Measurements from ENCODE around the gene CDH24. TPM values are rescaled to one million over a fixed set of nuclear protein-coding genes. Genes with fewer than 3 reads are reported as not detected.

CDH24 gene
- total RNA-seq, 4 donors from 2014 or later = 1.6 to 4.9 (median 1.8) TPM

DNA sequence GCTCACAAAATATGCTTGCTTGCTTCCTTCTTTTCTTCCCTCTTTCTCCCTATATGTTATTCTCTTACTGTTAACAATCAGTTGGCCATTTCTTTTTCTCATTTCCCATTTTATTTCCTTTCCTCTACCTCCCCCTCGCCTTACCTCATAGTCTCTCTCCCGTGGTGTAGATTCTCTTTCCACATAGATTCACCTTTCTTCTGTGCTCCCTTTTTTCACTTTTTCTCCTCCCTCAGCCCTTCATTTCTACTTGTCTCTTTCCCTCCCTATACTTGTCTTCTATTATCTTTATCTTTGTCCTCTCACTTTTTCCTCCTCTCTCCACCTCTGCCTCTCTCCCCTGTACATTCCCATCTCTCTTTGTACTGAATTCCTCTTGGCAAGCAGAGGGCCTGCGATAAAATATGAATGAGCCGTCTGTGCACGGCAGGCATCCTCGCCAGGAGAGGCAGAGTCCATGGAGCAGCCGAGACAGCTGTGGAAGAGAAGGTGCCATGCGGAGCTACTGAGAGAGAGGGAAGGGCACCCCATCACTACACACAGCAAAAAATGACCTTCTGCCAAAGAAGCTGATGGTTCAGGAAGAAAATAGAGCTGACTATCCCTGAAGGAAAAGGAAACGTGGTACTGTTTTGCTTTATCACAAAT lies 59.5 kb downstream of the CDH24 start:
- ATAC-seq (ENCODE audit: low FRiP score) (no peak), DNase-seq (ENCODE audit: low spot score) (no peak)
- TF ChIP-seq CTCF (IDR thresholded peaks at IDR 0.05) = no peak

Other genes starting within 250 kb of the CDH24 start
- 10 to 100 TPM; 52.0 to 72.3 (median 64.0) TPM for gene SLC7A7, start 242.1 kb downstream of the CDH24 start, total RNA-seq
- 10 to 100 TPM; 15.9 to 55.1 (median 37.7) TPM for gene MRPL52, start 227.6 kb downstream of the CDH24 start, total RNA-seq
- gene MMP14, start 220.9 kb downstream of the CDH24 start, total RNA-seq = 100 to 1,000 TPM; 108 to 208 (median 166) TPM
- 100 to 1,000 TPM in 2 of 4 donors, 10 to 100 TPM in 2; 73.5 to 125 (median 96.6) TPM for gene LRP10, start 185.8 kb downstream of the CDH24 start, total RNA-seq
- gene REM2, start 174.3 kb downstream of the CDH24 start, total RNA-seq = 1 to 10 TPM in 2 of 4 donors, under 1 TPM in 2; 0.24 to 3.3 (median 1.0) TPM
- gene RBM23, start 138.4 kb downstream of the CDH24 start, total RNA-seq = 100 to 1,000 TPM in 2 of 4 donors, 10 to 100 TPM in 2; 48.7 to 127 (median 85.9) TPM
- 10 to 100 TPM; 38.8 to 54.9 (median 49.6) TPM for gene PRMT5, start 128.1 kb downstream of the CDH24 start, total RNA-seq
- 10 to 100 TPM; 27.0 to 84.8 (median 32.0) TPM for gene HAUS4, start 100.4 kb downstream of the CDH24 start, total RNA-seq
- 10 to 100 TPM in 2 of 4 donors, 1 to 10 TPM in 2; 4.0 to 13.4 (median 9.9) TPM for gene AJUBA, start 75.0 kb downstream of the CDH24 start, total RNA-seq
- 10 to 100 TPM in 1 of 4 donors, 1 to 10 TPM in 3; 6.0 to 12.2 (median 8.4) TPM for gene C14orf93, start 47.4 kb downstream of the CDH24 start, total RNA-seq
- gene PSMB5, start 22.6 kb downstream of the CDH24 start, total RNA-seq = 100 to 1,000 TPM; 126 to 150 (median 129) TPM
- gene PSMB11, start 15.3 kb downstream of the CDH24 start, total RNA-seq = not detected
- gene ACIN1, start 37.6 kb upstream of the CDH24 start, total RNA-seq = 100 to 1,000 TPM in 3 of 4 donors, 10 to 100 TPM in 1; 85.6 to 143 (median 120) TPM
- 10 to 100 TPM; 39.2 to 46.7 (median 43.6) TPM for gene C14orf119, start 38.0 kb upstream of the CDH24 start, total RNA-seq
- gene CIROP, start 47.5 kb upstream of the CDH24 start, total RNA-seq = under 1 TPM in 1 of 4 donors, not detected in 3; 0.25 TPM
- 1 to 10 TPM in 1 of 4 donors, under 1 TPM in 2, not detected in 1; 0.36 to 2.7 (median 0.37) TPM for gene CEBPE, start 61.7 kb upstream of the CDH24 start, total RNA-seq
- 100 to 1,000 TPM in 1 of 4 donors, 10 to 100 TPM in 3; 40.2 to 106 (median 92.1) TPM for gene SLC7A8, start 126.1 kb upstream of the CDH24 start, total RNA-seq
- gene RNF212B, start 180.4 kb upstream of the CDH24 start, total RNA-seq = not detected
- gene HOMEZ, start 228.6 kb upstream of the CDH24 start, total RNA-seq = 10 to 100 TPM in 2 of 4 donors, 1 to 10 TPM in 2; 3.5 to 13.6 (median 10.6) TPM
- gene PPP1R3E, start 245.3 kb upstream of the CDH24 start, total RNA-seq = 10 to 100 TPM in 1 of 4 donors, 1 to 10 TPM in 3; 5.9 to 12.9 (median 6.9) TPM
- gene BCL2L2, start 249.3 kb upstream of the CDH24 start, total RNA-seq = 10 to 100 TPM; 37.2 to 62.7 (median 51.8) TPM

Data from omental fat pad (tissue), 4 donors.